Stimulated activated CD8-positive, alpha-beta memory T cell treated with anti-CD3 and anti-CD28 coated beads, Interleukin-12 subunit alpha, Interleukin-12 subunit beta, amount 100 ng/mL, for 4 hours (primary cell): ENCODE results near the gene ABHD8.

Source experiments
- DNase-seq: peaks from one replicate; pipeline ENCODE4 v3.0.0-alpha.2; 2020; ENCODE audit warnings: low read depth

Gene ABHD8, protein sequence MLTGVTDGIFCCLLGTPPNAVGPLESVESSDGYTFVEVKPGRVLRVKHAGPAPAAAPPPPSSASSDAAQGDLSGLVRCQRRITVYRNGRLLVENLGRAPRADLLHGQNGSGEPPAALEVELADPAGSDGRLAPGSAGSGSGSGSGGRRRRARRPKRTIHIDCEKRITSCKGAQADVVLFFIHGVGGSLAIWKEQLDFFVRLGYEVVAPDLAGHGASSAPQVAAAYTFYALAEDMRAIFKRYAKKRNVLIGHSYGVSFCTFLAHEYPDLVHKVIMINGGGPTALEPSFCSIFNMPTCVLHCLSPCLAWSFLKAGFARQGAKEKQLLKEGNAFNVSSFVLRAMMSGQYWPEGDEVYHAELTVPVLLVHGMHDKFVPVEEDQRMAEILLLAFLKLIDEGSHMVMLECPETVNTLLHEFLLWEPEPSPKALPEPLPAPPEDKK

DNA sequence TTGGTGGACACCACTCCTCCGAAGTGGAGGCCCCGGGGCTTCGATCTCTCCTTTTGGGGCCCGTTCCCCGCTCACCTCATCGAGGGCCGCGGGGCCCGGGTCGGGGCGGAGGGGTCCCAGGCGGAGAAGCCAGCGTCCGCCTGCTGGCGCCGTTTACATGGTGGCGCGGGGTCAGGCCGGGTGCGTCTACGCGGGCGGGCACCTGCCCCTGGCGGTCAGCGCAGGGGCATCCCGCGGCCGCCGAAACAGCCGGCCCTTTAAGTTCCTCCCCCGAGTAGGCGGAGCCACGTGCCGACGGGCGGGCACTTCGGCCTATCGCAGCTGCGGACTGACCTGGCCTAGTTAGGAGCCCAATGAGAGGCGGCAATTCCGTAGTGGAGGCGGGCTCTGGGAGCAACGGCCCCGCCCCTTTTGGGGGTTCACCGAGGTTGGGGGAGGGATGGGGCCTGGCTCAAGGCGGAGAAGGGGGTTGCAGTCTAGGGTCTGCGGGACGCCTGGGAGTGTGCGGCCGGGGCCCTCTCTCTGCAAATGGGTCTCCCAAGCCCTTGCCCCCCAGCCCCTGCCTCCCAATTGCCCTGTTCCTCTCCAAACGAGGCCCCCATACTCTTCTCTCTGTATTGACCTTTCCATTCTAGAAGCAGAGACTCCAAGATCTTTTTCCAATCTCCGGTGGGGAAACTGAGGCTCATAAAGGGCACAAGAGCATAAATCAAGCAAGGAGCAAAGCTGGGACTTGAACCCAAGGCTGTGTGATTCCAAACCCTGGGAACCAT, at the start of gene ABHD8:
TSS of gene ABHD8 (minus strand) at position 259 of the 773 bp plus-strand sequence. CDS start 1,809 bp downstream, outside the sequence.
- peak; percentile 81 for DNase-seq

DNA sequence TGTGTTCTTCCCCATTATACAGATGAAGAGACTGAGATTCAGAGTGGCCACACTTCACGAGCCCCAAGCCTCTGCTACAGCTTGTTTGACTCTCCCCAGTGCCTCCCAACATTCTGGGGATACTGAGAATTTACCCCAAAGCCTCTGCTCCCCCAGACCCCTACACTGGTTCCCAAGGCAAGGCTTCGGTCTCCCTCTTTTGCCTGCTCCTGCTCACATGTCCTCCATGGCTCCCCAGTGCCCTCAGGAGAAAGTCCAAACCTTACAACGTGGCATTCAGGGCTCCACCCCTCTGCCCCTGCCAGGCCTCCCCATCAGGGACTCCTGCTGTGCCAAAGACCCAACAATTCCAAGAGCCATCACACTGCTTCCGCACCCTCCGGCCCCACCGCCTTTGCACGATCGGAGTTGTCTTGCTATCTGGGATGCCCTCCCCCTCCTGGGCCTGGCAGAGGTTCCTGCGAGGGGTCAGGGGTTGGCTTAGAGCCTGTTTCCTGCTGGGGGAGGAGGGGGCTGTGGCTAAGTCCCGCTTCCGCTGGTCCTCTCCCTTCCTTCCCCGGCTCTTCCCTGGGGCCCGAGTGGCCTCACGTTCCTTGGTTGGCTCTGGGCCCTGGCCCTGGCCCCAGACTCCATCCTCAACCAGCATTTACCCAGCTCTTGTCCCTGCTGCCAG, 49.5 kb upstream of the ABHD8 start:
- DNase-seq, result no peak

DNA sequence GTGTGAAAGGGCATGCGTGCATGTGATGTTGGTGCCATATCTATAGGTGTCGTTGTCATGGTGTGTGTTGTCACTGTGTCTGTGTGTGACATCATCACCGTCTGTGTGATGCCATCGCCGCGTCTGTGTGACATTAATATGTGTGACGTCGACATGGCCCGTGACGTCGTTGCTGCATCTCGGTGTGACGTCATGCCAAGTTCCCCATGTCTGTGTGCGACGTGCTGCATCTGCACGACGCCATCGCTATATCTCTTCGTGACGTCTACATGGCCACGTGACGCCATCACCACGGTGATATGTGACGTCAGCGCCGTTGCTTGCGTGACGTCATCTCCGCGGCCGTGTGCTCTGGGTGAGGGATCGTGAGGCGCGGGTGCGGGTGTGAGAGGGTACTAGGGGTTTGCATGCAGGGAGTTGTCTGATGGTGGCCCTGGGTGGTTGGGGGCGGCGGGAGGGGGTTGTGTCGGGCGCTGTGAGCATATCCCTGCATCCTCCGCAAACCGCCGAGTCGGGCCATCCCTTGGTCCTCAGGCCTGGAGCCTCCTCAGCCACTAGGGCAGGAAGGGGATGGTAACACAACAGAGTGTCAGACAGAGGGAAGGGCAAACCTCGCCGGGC, 48.7 kb upstream of the ABHD8 start:
- no peak for DNase-seq

DNA sequence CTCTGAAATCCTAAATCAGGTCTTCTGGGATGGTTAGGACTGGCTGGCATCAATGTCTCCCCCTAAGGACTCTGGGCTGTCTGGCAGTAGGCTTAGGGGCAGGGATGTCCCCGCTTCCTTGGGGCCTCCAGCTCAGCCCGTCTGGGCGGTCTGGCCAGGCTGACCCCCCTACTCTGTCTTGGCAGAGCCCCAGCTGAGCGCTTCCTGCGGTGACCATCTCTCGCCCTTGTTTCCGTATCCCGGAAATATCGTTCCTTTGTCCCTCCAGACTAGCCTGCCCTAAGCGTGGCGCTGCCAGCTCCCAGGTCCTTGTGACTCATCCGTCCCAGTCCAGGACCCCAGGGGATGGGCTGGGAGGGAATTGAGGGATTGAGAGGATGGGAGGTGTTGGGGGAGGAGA, 45.5 kb upstream of the ABHD8 start:
- DNase-seq, result no peak

DNA sequence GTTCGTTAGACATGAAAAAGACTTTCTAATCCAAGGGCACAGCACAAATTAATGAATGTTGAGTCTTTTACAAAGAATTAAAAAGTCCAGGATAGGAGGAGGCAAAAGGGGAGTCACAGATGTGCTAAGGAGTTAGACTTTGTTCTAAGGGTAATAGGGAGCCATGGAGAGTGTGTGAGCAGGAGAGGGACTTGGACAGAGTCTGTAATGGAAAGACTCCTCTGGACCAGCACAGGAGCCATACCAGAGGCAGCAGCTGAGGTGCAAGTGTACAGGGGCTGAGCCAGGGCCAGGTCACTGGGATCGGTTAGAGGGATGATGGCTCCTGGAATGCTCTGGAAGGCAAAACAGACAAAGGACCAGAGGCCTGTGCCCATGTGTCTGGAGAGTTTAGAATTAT, 44.7 kb upstream of the ABHD8 start:
- no peak for DNase-seq

DNA sequence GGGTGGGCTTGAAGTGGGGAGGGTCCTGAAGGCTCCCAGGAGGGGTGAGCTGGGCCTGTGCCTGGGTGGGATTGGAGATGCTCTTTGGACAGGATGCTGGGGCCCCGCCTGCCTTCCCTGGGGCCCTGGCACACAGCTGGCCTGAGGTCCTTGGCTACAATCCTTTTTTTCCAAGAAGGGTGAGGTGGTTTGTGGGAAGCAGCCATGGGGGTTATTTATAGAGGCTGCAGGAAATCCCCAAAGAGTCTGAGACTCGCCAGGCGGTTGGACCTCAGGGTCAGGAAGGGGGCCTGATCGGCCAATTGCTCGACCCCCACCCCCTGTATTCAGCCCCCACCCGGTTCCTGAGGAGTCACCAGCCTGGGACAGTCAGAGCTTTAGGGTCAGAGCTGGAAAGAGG, 44.1 kb upstream of the ABHD8 start:
- no peak for DNase-seq

DNA sequence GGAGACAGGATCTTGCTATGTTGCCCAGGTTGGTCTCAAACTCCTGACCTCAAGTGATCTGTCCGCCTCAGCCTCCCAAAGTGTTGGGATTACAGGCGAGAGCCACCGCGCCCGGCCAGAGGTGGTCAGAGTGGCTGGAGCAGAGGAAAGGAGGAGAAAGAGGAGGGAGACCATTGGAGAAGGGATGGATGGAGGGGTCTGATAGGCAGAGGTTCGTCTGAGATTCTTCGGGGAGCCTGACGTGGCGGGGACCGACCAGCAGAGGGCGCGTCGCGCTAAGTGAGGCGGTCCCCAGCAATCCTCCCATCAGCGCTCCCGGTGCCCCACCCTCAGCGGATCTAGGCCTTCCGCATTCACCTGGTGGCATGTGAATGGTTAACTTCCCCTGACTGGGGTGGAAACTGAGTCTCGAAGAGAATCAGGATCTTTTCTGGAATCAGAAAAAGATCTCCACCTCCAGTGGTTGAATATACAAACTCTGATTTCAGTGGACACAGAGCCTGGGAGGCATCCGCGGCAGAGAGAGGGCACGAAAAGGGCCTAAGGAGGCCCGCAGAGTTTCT, 43.0 kb upstream of the ABHD8 start:
- no peak for DNase-seq

DNA sequence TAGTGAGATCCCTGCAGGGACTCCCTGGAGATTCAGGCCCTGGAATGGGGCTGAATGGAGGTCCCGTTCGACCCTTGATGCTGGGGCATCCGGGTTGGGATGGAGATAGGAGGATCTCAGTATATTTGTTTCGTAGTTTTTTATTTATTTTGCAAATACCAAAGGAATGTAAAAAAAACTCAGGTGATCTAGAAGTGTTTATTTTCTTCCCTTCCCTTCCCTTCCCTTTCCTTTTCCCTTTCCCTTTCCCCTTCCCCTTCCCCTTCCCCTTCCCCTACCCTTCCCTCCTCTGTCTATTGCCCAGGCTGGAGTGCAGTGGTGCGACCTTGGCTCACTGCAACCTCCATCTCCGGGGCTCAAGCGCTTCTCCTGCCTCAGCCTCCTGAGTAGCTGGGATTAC, 38.6 kb upstream of the ABHD8 start:
- no peak for DNase-seq

DNA sequence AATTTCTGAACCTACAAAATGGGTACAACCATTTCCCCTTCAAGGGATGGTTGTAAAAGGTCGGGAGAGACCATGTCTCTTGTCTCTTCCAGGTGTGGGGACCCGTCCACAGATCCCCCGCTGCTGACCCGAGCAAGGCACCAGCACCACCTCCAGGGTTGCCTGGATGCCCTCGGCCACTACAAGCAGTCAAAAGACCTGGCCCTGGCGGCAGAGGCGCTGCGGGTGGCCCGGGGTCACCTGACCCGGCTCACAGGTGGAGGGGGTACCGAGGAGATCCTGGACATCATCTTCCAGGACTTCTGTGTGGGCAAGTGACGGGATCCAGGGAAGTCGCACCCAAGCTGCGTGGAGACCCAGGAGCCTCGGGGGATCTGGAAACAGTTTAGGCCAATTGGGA, 38.2 kb upstream of the ABHD8 start:
- no peak for DNase-seq

DNA sequence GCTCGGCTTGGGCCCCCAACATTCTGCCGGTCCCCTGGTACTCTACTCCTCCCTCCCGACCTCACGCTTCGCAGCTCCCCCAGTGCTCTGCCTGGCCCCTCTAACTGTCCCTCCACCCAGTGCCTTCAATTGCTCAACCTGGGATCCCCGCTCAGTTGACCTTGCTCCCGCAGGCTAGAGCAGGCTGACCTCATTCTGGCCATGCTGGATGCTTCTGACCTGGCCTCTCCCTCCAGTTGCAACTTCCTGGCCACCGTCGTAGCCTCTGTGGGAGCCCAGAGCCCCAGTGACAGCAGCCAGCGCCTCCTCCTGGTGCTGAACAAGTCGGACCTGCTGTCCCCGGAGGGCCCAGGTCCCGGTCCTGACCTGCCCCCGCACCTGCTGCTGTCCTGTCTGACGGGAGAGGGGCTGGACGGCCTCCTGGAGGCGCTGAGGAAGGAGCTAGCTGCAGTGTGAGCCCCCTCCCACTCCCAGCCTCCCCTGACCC, 37.7 kb upstream of the ABHD8 start:
- DNase-seq, result no peak

DNA sequence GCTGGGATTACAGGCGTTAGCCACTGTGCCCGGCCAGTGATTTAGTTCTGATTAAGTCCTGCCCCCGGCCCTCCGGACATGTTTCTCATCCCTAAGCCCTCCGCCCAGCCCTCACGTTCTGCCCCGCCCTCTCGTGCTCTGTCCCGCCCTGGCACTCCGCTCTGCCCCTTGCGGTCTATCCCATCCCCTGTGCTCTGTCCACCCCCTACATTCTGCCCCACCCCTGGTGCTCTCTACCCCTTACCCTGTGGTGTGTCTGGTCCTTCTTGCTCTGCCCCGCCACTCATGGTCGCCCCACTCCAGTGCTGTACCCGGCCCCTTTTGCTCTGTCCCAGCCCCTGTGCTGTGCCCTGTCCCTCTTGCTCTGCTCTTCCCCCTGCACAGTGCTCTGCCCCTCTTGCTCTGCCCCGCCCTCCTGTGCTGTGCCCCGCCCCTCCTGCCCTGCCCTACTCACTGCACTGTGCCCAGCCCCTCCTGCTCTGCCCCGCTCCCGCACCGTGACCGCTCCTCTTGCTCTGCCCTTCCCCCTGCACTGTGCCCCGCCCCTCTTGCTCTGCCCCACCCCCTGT, 37.2 kb upstream of the ABHD8 start:
- no peak for DNase-seq

DNA sequence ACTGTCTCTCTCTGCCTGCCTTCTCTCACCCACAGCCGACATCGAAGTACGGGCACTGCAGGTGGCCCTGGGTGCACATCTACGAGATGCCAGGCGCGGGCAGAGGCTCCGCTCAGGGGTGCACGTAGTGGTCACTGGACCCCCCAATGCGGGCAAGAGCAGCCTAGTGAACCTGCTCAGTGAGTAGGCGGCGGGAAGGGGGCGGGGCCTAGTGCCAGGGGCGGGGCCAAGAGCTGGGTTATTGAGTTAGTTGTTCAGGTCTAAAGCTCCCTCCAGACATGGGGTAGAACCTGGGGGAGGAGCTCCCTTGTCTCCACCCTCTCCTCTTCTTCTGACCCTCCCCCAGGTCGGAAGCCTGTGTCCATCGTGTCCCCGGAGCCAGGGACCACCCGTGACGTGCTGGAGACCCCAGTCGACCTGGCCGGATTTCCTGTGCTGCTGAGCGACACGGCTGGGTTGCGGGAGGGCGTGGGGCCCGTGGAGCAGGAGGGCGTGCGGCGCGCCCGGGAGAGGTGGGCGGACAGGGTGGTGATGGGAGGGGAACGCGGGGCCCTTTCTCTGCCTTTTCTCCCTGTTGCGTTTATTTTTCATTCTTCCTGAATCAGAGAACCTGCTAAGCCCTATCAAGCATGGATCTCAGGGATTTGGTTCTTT, 36.0 kb upstream of the ABHD8 start:
- DNase-seq, result no peak

DNA sequence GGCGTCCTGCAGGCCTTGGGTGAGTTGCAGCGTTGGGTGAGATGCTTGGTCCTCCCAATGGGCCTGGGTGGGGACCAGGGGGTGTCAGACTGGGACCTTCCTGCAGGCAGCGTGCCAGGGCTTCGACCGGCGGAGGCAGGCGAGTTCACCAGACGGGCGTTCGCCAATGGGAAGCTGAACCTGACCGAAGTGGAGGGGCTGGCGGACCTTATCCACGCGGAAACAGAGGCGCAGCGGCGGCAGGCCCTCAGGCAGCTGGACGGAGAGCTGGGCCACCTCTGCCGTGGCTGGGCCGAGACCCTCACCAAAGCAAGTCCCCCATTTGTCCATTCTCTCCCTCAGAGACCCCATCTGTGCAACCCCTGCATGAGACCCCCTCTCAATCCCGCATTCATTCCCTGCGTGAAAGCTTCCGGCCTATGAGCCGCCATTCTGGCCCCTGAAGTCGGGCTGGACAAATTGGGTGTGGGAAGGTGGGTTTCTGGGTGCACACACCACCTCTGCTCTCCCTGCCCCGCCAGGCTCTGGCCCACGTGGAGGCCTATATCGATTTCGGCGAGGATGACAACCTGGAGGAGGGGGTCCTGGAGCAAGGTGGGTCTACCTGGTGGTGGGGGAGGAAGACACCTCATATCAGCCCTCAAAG, 35.3 kb upstream of the ABHD8 start:
- no peak for DNase-seq

DNA sequence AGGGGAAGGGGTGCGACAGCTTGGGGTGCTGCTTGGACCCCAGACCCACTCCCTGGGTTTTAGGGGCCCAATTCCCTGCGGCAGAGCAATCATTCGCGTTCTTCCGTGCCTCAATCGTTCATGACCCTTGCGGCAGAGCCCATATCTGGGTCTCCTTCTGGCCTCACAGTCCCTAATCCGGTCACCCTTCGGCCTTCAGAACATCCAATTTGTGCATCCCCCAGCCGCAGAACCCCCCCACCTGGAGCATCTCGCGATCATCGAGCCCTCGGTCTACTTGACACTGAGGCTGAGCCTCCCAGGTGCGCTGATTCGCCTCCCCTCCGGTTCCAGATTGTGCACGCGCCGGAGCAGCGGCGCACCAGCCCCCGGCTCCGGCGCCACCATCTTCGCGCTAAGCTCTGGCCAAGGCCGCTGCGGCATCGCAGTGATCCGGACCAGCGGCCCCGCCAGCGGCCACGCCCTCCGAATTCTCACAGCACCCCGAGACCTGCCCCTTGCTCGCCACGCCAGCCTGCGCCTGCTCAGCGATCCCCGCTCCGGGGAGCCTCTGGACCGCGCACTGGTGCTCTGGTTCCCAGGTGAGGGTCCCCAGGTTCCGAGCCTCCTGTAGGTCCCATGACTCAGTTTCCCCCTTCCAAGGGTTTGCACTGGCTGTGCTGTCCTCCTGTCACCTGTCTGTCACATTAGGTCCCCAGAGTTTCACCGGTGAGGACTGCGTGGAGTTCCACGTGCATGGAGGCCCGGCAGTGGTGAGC, 34.6 kb upstream of the ABHD8 start:
- no peak for DNase-seq

DNA sequence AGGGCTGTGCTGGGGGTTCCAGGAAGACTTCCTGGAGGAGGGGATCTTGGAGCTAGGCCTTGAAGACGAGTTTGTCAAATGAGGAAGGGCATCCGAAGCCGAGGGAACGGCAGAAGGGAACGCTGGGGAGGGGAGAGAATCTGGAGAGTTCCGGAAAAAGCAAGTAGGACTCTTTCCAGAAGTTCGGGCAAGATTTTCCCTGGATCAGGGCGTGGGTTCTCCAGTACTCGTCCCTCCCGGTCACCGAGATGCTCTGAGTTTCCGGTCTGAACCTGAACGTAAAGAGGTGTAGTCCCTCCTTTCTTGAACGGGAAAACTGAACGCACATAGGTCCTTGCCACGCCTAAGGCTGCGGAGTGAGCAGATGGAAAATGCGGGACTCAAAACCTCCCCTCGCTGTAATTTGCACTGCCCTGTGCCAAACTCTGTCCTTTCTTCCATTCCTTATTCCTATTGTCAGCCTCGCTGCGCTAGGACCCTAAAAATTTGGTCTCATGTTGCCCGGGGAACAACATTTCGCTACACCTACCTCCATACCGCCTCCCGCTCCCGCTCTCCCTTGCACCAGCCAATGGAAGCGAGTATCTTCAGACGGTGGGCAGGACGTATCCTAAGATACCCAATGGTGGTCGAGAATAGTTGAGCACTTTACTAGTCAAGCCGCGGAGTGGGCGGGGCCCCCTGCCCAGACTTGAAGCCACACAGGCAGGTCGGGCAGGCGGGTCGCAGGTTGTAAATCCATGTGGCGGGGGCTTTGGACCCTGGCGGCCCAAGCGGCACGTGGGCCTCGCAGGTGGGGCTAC, 33.8 kb upstream of the ABHD8 start, which contains the start of gene GTPBP3:
TSS of gene GTPBP3 (plus strand) at position 682 of the 803 bp plus-strand sequence. CDS start at position 741, 59 bp downstream.
- peak; percentile 90 for DNase-seq

DNA sequence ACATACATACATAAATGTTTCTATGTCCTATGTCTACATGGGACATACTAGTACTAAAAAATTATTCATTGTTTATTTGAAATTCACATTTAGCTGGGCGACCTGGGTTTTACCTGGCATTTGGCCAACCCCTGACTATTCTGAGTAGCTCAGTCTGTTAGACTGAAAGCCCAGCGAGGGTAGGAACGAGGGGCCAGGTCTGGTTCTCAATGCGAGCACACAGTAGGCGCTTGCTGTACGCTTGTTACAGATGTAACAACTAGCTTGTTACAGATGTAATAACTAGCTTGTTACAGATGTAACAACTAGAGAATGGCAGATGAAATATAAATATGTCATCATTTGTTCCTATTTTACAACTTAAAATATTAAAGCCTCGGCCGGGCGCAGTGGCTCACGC, 32.4 kb upstream of the ABHD8 start:
- DNase-seq, result no peak

DNA sequence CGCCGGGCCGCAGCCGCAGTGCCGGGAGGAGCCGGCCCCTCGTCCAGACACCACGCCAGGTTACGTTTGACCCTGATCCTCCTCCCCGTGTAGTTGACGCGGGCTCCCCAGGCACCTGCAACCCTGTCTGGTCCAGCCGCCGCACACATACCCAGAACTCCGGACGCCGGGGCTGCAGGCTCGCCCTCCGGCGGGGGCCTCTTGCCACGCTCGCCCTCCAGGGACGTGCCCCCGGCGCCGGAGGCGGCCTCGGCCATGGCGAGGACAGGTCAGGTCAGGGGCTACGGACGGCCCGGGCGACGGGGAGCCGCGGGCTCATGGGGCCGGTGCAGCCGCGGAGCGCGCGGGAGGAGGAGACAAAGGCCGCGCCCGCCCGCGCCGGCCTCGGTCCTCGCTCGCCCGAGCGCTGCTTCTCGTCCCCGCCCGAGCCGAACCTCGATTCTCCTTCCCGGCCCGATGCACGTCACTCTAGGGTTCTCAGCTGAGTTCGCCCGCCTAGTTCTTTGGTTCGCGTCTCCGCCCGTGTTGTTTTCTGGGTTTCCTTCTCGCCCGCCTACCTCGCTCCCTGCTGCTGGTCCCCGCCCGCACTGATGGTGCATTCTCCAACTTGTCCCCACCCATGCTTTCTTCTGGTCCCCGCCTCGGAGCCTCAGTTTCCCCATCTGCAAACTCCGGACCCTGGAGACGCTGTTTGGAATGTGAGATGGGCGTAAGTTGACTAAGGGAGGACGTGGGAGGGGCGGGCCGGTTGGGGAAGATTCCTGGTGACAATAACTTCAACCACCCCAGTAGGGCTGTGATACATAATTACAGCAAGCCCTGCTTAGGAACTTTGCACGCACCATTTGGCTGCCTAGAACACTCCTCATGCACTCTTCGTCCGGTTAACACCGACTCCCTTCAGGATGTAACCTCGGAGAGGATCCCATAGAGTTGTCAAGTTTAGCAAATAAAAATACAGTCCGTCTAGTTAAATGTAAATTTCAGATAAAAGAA, 31.5 kb upstream of the ABHD8 start, which contains the start of gene ANO8:
TSS of gene ANO8 (minus strand) at position 442 of the 996 bp plus-strand sequence. CDS start at position 257, 185 bp downstream.
- peak; percentile 88 for DNase-seq
